H1 (cell line): ENCODE results near the gene DMRT1. TPM values are rescaled to one million over a fixed set of nuclear protein-coding genes. Genes with fewer than 3 reads are reported as not detected.
A peak's percentile ranks its signal among the peaks of the same experiment; 100 is the strongest.

ENCODE experiments used
- ASH2L ChIP-seq: fragments of 200-600, 300-600 bp; sonication (generic); IDR thresholded peaks from one replicate; pipeline ENCODE4 v1.7.1; 2017; ENCODE audit warnings: low read length
- CHD7 ChIP-seq: fragments of 300-600 bp; sonication (generic); IDR thresholded peaks from 2 replicates; pipeline ENCODE4 v1.7.1; 2012; ENCODE audit warnings: low read length, moderate library complexity, mild to moderate bottlenecking, inconsistent platforms; ENCODE audit not compliant: insufficient replicate concordance
- CREB1 ChIP-seq: IDR thresholded peaks from 2 replicates; pipeline ENCODE4 v1.6.1; 2012; ENCODE audit warnings: inconsistent platforms
- HDAC2 ChIP-seq, 2 experiments: fragments of 300-600 bp in 1 of 2; sonication (generic) in 1 of 2; IDR thresholded peaks; 2 replicates each; pipeline ENCODE4 v1.6.1; 2011 to 2012; ENCODE audit warnings: low read depth in 2 of 2, low read length in 2 of 2, mild to moderate bottlenecking in 2 of 2, moderate library complexity in 2 of 2, borderline replicate concordance in 1 of 2, inconsistent platforms in 1 of 2
- JUN ChIP-seq: IDR thresholded peaks from 2 replicates; pipeline ENCODE4 v1.6.1; 2011; ENCODE audit warnings: low read depth, mild to moderate bottlenecking, improper control_type of control experiment, low read length
- KDM4A ChIP-seq: IDR thresholded peaks from one replicate; pipeline ENCODE4 v1.7.1; 2012; ENCODE audit warnings: low read depth, mild to moderate bottlenecking, moderate library complexity, low read length, inconsistent platforms; ENCODE audit not compliant: severe bottlenecking
- MAX ChIP-seq: IDR thresholded peaks from 2 replicates; pipeline ENCODE4 v1.6.1; 2012; ENCODE audit warnings: inconsistent platforms
- NRF1 ChIP-seq: IDR thresholded peaks from 2 replicates; pipeline ENCODE4 v1.6.1; 2011; ENCODE audit warnings: mild to moderate bottlenecking, low read depth, low read length, improper control_type of control experiment
- SRF ChIP-seq: IDR thresholded peaks from 2 replicates; pipeline ENCODE4 v1.6.1; 2011; ENCODE audit warnings: mild to moderate bottlenecking, low read depth, low read length, moderate library complexity
- SUZ12 ChIP-seq: fragments of 200-600 bp; sonication (generic); IDR thresholded peaks from 2 replicates; pipeline ENCODE4 v1.6.1; 2012; ENCODE audit warnings: mild to moderate bottlenecking, inconsistent platforms, low read length, moderate library complexity, mixed read lengths
- USF2 ChIP-seq: IDR thresholded peaks from 2 replicates; pipeline ENCODE4 v1.6.1; 2011; ENCODE audit warnings: low read length, improper control_type of control experiment
- polyA plus RNA-seq, 7 experiments: library from polyadenylated mRNA; depleted of rRNA in 3 of 7; stranded (reverse) in 5 of 7; unstranded in 2 of 7; fragments of >200 nt in 5 of 7; fragments of 200-250 nt in 2 of 7; gene quantifications; 1 replicate in 5 of 7; 2 replicates in 1 of 7; 4 replicates in 1 of 7; pipeline versions ENCODE4 v1.2.1 to v1.2.3, GENCODE V29; 2011 to 2013; ENCODE audit warnings: missing spikeins in 2 of 7, mixed read lengths in 2 of 7
- total RNA-seq: library from RNA; stranded (reverse); fragmentation: NEBNext Ultra II Directional; extraction: Animal tissue kit (Norgen Biotek cat#: 25700); gene quantifications from 2 replicates; pipeline ENCODE4 v1.2.1, GENCODE V29; 2021

The DMRT1 gene
- total and polyA plus RNA-seq, 2 of the 8 experiments (the other 6 are each of a cell fraction or from before 2014, with no cell fraction given): 0.15 TPM; not detected in 1

- peak; percentile 90 to 96 for TF ChIP-seq HDAC2 (IDR thresholded peaks at IDR 0.05; ENCODE audit: borderline replicate concordance in 1 of 2, low read depth in 2 of 2, low read length in 2 of 2)
- TF ChIP-seq SRF: no peak
- TF ChIP-seq USF2: no peak
- TF ChIP-seq NRF1: no peak
- TF ChIP-seq KDM4A: no peak
- TF ChIP-seq ASH2L: no peak
- TF ChIP-seq SUZ12: no peak
- TF ChIP-seq CREB1: no peak
- no peak for TF ChIP-seq JUN
- TF ChIP-seq CHD7: no peak
- TF ChIP-seq MAX: peak; percentile 66
Observed at GRCh38 chr9:840343-840742, 1.2 kb upstream of the DMRT1 start (continued).
